ENCODE results near the gene LGMN. TPM values are rescaled to one million over a fixed set of nuclear protein-coding genes. Genes with fewer than 3 reads are reported as not detected.
A peak's percentile ranks its signal among the peaks of the same experiment; 100 is the strongest.

Gene LGMN
- total and polyA plus RNA-seq, 2 of the 13 experiments (the other 11 are each of a cell fraction or from before 2014, with no cell fraction given), result 28.9 to 76.4 TPM

GRCh38 chr14:92748259-92749016 is at the start of gene LGMN (continued):
- TF ChIP-seq ELK4 (CRISPR knock-in tag; IDR thresholded peaks at IDR 0.05; ENCODE audit: borderline replicate concordance) (no peak), DMTF1 (CRISPR knock-in tag; IDR thresholded peaks at IDR 0.05) (peak; percentile 85; the same call in 1 of the 2 replicates), GMEB1 (CRISPR knock-in tag; IDR thresholded peaks at IDR 0.05; ENCODE audit: borderline replicate concordance) (peak; percentile 71; the same call in 1 of the 2 replicates), THAP11 (CRISPR knock-in tag; IDR thresholded peaks at IDR 0.05) (peak; percentile 98), PAXIP1 (CRISPR knock-in tag; conservative IDR thresholded peaks at IDR 0.05) (0 out of 2 replicates have a peak, but pooled peaks have one; percentile 35), FOXC1 (CRISPR knock-in tag; IDR thresholded peaks at IDR 0.05; ENCODE audit: borderline replicate concordance) (peak; percentile 77; the same call in 1 of the 2 replicates), CEBPB (IDR thresholded peaks at IDR 0.05; ENCODE audit: borderline replicate concordance, low read depth, low read length) (no peak), ZNF382 (CRISPR knock-in tag; IDR thresholded peaks at IDR 0.05; ENCODE audit: borderline replicate concordance) (no peak), GLI4 (CRISPR knock-in tag; IDR thresholded peaks at IDR 0.05; ENCODE audit: borderline replicate concordance) (no peak), TCF7 (IDR thresholded peaks at IDR 0.05; ENCODE audit: low read depth) (no peak), FOXM1 (CRISPR knock-in tag; IDR thresholded peaks at IDR 0.05) (no peak), AKNA (CRISPR knock-in tag; IDR thresholded peaks at IDR 0.05; ENCODE audit: borderline replicate concordance) (no peak), NCOR1 (IDR thresholded peaks at IDR 0.05; ENCODE audit: borderline replicate concordance, low read length) (no peak)
